ENCODE data around the gene WDR20. TPM values are rescaled to one million over a fixed set of nuclear protein-coding genes. Genes with fewer than 3 reads are reported as not detected.

The WDR20 gene
- total RNA-seq, 1 experiment from 2014 or later: 23.8 TPM

DNA sequence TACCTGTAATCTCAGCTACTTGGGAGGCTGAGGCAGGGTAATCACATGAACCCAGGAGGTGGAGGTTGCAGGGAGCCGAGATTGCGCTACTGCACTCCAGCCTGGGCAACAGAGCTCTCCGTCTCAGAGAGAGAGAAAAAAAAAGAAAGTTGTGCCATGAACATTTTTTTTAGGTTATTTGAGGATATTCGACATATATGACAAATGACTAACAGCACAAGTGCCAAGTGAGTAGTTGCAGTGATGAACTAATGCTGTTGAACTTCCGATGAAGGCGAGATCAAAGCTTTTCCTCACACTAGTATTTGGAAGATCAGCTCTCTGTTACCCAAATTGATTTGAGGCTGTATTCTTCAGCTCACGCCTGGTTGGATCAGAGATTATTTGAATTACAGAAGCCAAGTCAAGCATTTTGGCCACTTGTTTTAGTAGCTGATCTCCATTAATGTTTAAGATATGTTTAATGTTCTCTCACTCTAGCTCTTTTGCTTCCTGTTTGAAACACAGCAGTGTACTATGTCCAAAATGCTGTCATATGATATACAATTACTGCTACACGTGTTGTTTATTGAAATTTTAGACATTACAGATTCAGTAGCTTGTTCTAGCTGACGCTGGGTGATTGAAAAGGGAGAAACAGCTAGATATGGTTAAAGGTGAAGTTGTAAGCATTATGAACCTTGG, 43.4 kb downstream of the WDR20 start:
- ChIA-PET CTCF (interaction anchor here (0.5 to 0.8 kb wide), 2 partner anchors 44 to 412 kb away, joined by 3 read pairs; no protein-coding TSS in a partner anchor), POLR2A (interaction anchor here (0.6 to 1.2 kb wide), 2 partner anchors 12 to 384 kb away, joined by 3 to 4 read pairs; no protein-coding TSS in a partner anchor)
- BruUV-seq (replicated peaks): no TSS peak
- H3K27me3 Mint-ChIP-seq (ENCODE audit: insufficient read depth, unreplicated experiment): no peaks in the 10 kb centered on the region
- H3K4me3 Mint-ChIP-seq (ENCODE audit: unreplicated experiment): no peak overlapping the region
- peaks cover 23% of the 10 kb centered on the region for H3K4me1 Mint-ChIP-seq (ENCODE audit: insufficient read depth, unreplicated experiment)
- no peaks in the 10 kb centered on the region for H3K9me3 Mint-ChIP-seq (ENCODE audit: unreplicated experiment)
- intact Hi-C loops (cut with micrococcal nuclease): no loop called here
- no peak for DNase-seq (ENCODE audit: unreplicated experiment)
- H3K27ac Mint-ChIP-seq (ENCODE audit: low read depth, unreplicated experiment): no peak overlapping the region
- peaks cover 5% of the 10 kb centered on the region for H3K36me3 Mint-ChIP-seq (ENCODE audit: insufficient read depth, unreplicated experiment)
- TF ChIP-seq, protein P1, sequence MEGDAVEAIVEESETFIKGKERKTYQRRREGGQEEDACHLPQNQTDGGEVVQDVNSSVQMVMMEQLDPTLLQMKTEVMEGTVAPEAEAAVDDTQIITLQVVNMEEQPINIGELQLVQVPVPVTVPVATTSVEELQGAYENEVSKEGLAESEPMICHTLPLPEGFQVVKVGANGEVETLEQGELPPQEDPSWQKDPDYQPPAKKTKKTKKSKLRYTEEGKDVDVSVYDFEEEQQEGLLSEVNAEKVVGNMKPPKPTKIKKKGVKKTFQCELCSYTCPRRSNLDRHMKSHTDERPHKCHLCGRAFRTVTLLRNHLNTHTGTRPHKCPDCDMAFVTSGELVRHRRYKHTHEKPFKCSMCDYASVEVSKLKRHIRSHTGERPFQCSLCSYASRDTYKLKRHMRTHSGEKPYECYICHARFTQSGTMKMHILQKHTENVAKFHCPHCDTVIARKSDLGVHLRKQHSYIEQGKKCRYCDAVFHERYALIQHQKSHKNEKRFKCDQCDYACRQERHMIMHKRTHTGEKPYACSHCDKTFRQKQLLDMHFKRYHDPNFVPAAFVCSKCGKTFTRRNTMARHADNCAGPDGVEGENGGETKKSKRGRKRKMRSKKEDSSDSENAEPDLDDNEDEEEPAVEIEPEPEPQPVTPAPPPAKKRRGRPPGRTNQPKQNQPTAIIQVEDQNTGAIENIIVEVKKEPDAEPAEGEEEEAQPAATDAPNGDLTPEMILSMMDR (IDR thresholded peaks at IDR 0.05; ENCODE audit: unreplicated experiment): no peak

DNA sequence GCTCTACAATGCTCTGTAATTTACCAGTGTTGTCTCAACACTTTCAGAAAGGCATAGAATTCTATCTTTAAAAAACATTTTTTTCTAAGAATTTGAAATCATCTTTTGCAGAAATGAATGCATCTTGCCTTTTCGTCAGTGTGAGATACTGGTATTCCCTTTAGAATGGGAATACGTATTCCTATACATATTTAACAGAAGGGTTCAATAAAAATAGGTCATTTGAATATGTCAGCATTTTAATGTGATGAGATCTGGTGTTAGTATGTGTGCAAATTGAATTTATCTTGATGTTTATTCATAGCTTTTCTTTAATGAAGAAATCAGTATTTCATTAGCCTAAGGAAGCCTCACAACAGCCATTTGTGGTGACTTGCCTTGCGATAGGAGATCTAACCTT, 44.2 kb downstream of the WDR20 start:
- Mint-ChIP-seq H3K27ac (ENCODE audit: low read depth, unreplicated experiment) (no peak overlapping the region), H3K27me3 (ENCODE audit: insufficient read depth, unreplicated experiment) (no peaks in the 10 kb centered on the region), H3K36me3 (ENCODE audit: insufficient read depth, unreplicated experiment) (peaks cover 5% of the 10 kb centered on the region), H3K4me3 (ENCODE audit: unreplicated experiment) (no peak overlapping the region), H3K4me1 (ENCODE audit: insufficient read depth, unreplicated experiment) (peaks cover 23% of the 10 kb centered on the region), H3K9me3 (ENCODE audit: unreplicated experiment) (no peaks in the 10 kb centered on the region)
- BruUV-seq (replicated peaks): no TSS peak
- CTCF ChIA-PET: interaction anchor here (0.6 to 0.8 kb wide), 2 partner anchors 45 to 1039 kb away, joined by 3 to 5 read pairs; no protein-coding TSS in a partner anchor
- POLR2A ChIA-PET: interaction anchor here (0.6 to 1.3 kb wide), 4 partner anchors 12 to 143 kb away, joined by 3 to 4 read pairs (median 4); no protein-coding TSS in a partner anchor
- DNase-seq (ENCODE audit: unreplicated experiment): no peak
- TF ChIP-seq, protein P1 (IDR thresholded peaks at IDR 0.05; ENCODE audit: unreplicated experiment): no peak
- intact Hi-C loops (cut with micrococcal nuclease): no loop called here

DNA sequence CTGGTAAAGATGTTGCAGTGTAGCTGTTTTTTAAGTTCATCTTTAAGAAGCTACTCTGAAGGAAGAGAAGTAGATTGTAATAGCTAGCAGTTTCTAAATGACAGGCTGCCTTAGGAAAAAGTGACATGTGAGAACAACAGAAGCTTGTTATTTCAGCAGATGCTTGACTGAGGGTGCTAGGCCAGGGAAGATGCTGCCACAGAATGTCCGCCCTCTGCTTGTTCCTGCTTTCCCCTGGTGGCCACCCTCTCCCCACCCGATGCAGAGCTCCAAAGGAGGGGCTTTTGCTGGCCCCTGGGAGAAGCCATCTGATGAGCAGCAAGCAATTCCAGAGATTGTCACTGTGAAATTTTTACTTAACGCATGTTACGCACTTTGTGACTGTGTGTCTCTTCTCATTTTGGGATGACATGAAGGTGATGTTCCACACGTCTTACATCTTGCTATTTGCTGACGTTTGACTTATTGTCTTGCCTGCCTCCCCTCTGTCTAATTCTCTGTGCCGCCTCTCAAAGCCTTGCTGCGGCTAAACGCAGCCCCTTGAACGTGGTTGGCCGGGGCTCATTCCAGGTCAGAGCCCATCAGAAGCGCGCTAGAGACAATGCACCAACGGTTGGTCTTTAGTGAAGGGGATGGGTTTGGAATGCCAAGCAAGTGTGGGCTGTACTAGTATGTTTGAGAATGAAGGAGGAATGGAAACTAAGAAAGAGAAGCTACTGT, 44.8 kb downstream of the WDR20 start:
- Mint-ChIP-seq H3K4me3 (ENCODE audit: unreplicated experiment) (no peak overlapping the region), H3K36me3 (ENCODE audit: insufficient read depth, unreplicated experiment) (peaks cover 5% of the 10 kb centered on the region), H3K4me1 (ENCODE audit: insufficient read depth, unreplicated experiment) (peaks cover 23% of the 10 kb centered on the region), H3K27ac (ENCODE audit: low read depth, unreplicated experiment) (no peak overlapping the region), H3K27me3 (ENCODE audit: insufficient read depth, unreplicated experiment) (no peaks in the 10 kb centered on the region), H3K9me3 (ENCODE audit: unreplicated experiment) (no peaks in the 10 kb centered on the region)
- TF ChIP-seq, protein P1 (IDR thresholded peaks at IDR 0.05; ENCODE audit: unreplicated experiment): no peak
- DNase-seq (ENCODE audit: unreplicated experiment): no peak
- no TSS peak for BruUV-seq (replicated peaks)
- intact Hi-C loops (cut with micrococcal nuclease): no loop called here
- ChIA-PET POLR2A (interaction anchor here (0.6 to 1.3 kb wide), 3 partner anchors 46 to 142 kb away, joined by 4 read pairs; no protein-coding TSS in a partner anchor), CTCF (no interaction called here)

DNA sequence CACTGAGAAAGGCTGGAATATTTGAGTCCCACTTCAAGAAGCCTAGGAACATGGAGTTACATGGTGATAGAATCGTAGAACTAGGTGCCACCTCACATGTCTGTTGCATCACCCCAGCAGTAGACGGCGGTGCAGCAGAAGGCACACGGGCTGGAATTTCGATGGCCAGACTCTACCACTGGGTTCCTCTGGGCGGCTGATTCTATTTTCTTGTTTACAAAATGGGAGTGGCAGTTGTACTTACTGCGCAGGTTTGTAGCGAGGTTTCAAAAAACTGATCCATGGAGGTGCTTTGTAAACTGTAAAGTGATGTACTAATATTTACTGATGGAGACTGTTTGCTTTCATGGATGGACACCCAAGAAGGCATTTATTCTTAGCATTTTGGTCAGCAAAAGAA, 45.7 kb downstream of the WDR20 start:
- ChIA-PET POLR2A (no interaction called here), CTCF (no interaction called here)
- Mint-ChIP-seq H3K27ac (ENCODE audit: low read depth, unreplicated experiment) (no peak overlapping the region), H3K4me1 (ENCODE audit: insufficient read depth, unreplicated experiment) (peaks cover 23% of the 10 kb centered on the region), H3K27me3 (ENCODE audit: insufficient read depth, unreplicated experiment) (no peaks in the 10 kb centered on the region), H3K36me3 (ENCODE audit: insufficient read depth, unreplicated experiment) (peaks cover 5% of the 10 kb centered on the region), H3K4me3 (ENCODE audit: unreplicated experiment) (no peak overlapping the region), H3K9me3 (ENCODE audit: unreplicated experiment) (no peaks in the 10 kb centered on the region)
- intact Hi-C loops (cut with micrococcal nuclease): no loop called here
- TF ChIP-seq, protein P1 (IDR thresholded peaks at IDR 0.05; ENCODE audit: unreplicated experiment): no peak
- BruUV-seq (replicated peaks): no TSS peak
- DNase-seq (ENCODE audit: unreplicated experiment): no peak

Measured in MCF 10A (cell line).